Right forelimb (tissue), 1 donor: ENCODE results near the gene PBLD.
"Not testable (repeated sequence)": the region's sequence is repeated elsewhere in the genome, so short reads cannot be mapped to it uniquely, and the experiment has no call there.

Source experiments
- DNase-seq: peaks from one replicate; pipeline ENCODE4 v3.0.0-alpha.2; 2018

The PBLD gene

GRCh38 chr10:68277814-68278213 is 54.9 kb downstream of the PBLD start:
- not testable (repeated sequence) for DNase-seq

DNA sequence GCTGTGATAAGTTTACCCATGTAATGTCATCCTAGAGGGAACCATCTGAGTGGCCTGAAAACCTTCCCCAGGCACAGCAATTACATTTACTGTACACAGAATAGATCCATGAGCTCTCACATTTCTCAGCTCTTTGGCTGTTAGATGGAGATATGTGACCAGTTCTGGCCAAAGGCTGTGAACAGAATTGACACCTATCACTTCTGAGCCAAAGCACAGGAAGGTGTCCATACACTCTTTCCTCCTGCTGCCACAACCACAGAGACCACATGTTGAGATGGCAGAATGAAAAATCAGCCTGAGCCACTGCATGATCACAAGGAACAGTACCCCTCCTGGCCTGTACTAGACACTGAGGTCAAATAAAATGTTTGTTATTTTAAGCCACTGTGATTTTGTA is 56.5 kb downstream of the PBLD start:
- no peak for DNase-seq

GRCh38 chr10:68275600-68276126 is 57.1 kb downstream of the PBLD start:
- DNase-seq = no peak

GRCh38 chr10:68272833-68273232 is 59.9 kb downstream of the PBLD start:
- no peak for DNase-seq

- DNase-seq = no peak
These were observed 61.4 kb downstream of the PBLD start for GRCh38 chr10:68271196-68271882.

GRCh38 chr10:68269562-68270290 is 63.0 kb downstream of the PBLD start:
- DNase-seq = no peak

DNA sequence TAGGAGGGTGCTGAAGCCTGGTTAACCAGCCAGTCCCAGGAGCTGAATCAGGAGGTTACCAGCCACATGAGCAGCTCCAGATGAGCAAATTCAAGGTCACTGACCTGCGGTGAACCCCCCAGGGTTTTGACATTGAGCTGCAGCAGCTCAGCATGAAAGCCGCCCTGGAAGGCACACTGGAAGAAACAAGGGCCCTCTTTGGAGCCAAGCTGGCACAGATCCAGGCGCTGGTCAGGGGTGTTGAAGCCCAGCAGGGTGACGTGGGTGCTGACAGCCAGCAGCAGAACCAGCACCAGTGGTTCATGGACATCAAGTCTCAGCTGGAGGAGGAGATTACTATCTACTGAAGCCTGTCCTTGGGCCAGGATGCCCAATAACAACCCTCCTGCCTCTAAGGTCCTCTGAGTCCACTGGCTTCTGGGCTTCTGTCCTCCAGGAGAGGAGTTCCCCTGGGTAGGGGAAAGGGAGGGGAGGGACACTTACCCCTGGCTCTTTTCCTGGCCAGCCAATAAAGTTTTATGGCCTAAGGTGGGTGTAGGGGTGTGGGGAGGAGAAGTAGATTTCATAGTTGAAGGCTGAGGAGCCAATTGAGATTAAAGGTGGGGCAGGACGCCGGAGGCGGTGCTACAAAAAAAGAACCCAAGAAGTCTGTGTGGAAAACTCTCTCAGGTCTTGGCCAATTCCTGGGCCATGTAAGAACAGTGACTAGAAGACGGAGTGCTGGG is 71.4 kb downstream of the PBLD start:
- no peak for DNase-seq

- no peak for DNase-seq
These were observed 79.4 kb downstream of the PBLD start for GRCh38 chr10:68253346-68253745.

DNA sequence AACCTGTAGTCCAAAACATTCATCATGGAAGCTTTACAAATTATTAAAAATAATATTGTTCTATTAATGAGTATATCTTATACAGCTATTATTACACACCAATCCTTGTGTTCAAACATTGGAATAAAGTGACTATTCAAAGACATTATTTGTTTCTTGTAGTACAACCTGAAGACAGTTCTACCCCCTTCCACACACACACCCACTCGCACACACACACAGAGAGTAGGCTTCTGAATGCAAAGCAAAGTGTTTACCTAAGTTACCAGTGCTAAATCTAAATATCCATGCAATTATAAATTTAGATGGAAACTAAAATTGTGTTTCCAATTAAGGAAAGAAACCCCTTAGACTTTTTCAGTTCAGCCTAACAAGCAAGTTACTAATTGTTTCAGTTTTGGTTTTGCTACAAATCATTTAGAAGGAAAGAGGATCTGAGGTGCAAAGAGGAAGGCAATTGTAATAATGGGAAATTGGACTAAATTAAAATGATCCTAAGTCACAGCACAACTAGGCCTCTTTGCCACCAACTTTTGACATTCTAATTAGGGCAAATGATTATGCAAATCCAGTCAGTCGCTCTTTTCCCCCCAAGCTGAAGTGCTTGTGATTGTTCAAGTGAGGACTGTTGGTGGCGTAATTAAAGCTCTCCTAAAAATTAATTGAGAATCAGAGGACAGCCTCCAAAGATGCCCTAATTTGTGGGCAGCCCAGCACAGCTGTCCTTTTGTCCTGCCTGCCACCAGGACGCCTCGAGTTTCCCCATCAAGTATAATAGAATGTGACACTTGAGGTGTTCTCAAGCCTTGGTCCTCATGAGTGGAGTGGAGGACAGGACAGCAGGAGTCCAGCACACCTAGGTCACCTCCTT is 80.9 kb downstream of the PBLD start:
- DNase-seq = no peak

- no peak for DNase-seq
These were observed 81.6 kb downstream of the PBLD start for GRCh38 chr10:68251151-68251550.

DNA sequence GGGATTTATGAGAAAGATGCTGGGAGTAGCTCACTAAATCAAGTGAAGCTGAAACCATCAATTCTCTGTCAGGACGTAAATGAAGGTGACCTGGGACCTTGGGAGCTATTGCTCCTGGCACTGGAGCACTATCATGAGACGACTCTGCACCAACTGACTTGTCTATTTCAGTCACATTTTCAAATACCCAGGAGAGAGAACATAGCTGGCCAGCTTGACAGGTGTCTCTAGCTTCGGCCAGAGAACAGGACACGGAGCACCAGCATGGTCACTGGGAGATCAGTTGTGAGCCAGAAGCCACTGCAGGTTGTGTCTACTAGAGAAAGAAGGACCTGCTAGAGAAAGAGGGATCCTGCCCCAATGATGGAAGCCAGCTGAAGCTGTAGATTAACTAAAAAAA is 83.4 kb downstream of the PBLD start:
- no peak for DNase-seq

- DNase-seq = no peak
These were observed 84.8 kb downstream of the PBLD start for GRCh38 chr10:68247931-68248330.

DNA sequence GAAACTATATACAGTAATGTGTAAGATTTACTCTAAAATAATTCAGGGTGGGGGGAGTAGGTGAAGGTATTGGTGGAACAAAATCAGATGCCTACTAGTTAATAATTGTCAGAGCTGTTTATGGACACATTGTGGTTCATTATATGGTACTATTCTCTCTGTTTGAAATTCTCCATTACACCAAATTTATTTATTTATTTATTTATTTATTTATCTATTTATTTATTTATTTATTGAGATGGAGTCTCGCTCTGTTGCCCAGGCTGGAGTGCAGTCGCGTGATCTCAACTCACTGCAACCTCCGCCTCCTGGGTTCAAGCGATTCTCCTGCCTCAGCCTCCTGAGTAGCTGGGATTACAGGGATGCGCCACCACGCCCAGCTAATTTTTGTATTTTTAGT is 86.3 kb downstream of the PBLD start:
- not testable (repeated sequence) for DNase-seq

- DNase-seq = no peak
These were observed 90.7 kb downstream of the PBLD start for GRCh38 chr10:68242051-68242450.

GRCh38 chr10:68239596-68240150 is 93.1 kb downstream of the PBLD start:
- no peak for DNase-seq

GRCh38 chr10:68239069-68239468 is 93.7 kb downstream of the PBLD start:
- no peak for DNase-seq

DNA sequence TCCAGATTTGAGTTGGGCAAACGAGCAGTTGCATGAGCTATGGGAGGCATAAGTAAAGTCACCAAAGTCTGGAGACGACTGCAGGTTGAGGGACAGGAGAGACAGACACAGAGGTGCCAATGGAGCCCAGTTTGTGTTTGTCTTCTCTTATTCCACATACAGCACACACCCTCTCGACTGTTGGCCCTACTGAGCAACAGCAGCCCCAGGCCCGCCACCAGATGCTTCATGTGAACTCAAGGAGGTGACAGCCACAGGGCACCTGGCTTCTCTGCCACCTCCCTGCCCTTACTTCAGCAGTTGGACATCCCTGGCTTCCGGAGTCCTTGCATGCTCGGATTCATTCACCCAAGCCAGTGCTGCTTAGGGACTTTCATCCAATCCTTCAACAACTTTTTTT is 94.4 kb downstream of the PBLD start:
- no peak for DNase-seq

- DNase-seq = no peak
These were observed 95.6 kb downstream of the PBLD start for GRCh38 chr10:68237173-68237572.

DNA sequence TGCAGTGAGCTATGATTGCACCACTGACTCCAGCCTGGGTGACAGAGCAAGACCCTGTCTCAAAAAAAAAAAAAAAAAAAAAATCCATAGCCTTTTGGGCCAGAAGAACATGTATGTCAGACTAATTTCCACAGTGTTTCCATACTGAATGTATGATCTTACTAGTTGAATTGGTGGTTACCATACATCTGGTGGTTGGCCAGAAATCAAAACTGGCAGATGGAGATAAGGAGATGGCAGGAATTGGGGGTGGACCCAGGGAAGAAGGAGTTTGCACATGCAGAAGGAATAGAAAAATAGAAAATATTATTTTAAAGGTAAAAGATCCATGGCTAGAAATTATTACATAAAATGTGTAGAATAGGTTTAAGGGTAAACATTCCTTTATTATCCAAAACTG is 97.1 kb downstream of the PBLD start:
- no peak for DNase-seq

DNA sequence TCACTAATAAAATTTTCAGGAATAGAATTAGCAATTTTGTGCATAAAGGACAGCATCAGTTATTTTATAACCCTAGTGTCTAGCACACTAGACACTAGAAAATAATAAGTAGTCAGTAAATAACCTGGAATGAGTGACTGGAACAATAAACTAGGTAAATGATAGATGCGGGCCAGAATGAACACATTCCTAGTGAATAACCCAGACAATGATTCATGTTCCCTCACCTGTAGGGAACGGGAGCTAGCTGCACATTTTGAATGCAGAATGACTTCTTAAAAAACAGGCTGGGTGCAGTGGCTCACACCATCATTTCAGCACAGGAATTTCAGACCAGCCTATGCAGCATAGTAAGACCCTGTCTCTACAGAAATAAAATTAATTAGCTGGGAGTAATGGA is 97.6 kb downstream of the PBLD start:
- no peak for DNase-seq

DNA sequence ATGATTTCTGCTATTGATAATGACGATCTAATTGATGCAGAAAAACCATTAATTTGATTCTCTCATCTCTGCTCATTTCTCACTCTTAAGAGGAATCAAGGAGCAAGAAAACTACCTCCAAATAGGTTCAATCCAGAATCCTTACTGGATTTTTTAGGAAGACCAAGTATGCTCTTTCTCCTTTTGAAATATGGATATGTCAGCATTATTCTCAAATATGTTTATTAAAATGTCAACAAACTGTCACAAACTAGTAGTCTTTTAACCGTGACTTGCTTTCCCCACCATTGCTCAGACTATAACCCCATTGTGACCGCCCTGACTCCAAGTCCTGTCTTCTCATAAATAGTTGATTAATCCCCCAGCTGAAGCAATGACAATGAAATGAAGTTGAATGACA is 99.7 kb downstream of the PBLD start:
- DNase-seq = no peak
